Fibroblast of pulmonary artery (primary cell): ENCODE data around the gene PDE4D.

ENCODE experiments used
- DNase-seq: peaks from one replicate; pipeline ENCODE4 v3.0.0-alpha.2; 2010; ENCODE audit warnings: low read depth
- H3K4me3 ChIP-seq: replicated peaks from 2 replicates; pipeline ENCODE4 v1.5.1; 2011; ENCODE audit warnings: low read depth, mild to moderate bottlenecking, control low read depth, low read length, moderate library complexity
- TF ChIP-seq, protein P1 (sequence below): IDR thresholded peaks from 2 replicates; pipeline ENCODE4 v1.5.1; 2011; ENCODE audit warnings: mild to moderate bottlenecking, control low read depth, low read length, inconsistent platforms; ENCODE audit errors: missing control alignments

PDE4D gene

DNA sequence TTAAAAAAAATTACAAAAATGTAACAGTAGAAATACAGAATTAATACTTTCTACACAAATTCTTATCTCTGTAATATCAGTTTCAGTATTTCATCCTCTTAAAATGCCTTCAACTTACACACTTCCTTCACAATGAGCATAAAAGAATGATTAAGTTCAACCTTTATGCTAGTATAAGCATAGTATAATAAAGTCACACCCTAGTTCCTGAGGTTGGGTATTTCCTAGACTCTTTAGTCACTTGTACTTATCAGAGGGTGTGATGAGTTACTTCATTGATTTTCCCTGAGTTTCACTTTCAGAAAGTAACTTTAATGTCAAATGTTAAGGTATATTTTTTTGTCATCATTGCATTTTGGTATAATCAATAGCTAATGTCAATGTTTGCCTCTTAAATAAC is 302.4 kb downstream of the PDE4D start:
- TF ChIP-seq, protein P1, sequence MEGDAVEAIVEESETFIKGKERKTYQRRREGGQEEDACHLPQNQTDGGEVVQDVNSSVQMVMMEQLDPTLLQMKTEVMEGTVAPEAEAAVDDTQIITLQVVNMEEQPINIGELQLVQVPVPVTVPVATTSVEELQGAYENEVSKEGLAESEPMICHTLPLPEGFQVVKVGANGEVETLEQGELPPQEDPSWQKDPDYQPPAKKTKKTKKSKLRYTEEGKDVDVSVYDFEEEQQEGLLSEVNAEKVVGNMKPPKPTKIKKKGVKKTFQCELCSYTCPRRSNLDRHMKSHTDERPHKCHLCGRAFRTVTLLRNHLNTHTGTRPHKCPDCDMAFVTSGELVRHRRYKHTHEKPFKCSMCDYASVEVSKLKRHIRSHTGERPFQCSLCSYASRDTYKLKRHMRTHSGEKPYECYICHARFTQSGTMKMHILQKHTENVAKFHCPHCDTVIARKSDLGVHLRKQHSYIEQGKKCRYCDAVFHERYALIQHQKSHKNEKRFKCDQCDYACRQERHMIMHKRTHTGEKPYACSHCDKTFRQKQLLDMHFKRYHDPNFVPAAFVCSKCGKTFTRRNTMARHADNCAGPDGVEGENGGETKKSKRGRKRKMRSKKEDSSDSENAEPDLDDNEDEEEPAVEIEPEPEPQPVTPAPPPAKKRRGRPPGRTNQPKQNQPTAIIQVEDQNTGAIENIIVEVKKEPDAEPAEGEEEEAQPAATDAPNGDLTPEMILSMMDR: no peak
- no peak for DNase-seq
- H3K4me3 ChIP-seq: no peak overlapping the region

DNA sequence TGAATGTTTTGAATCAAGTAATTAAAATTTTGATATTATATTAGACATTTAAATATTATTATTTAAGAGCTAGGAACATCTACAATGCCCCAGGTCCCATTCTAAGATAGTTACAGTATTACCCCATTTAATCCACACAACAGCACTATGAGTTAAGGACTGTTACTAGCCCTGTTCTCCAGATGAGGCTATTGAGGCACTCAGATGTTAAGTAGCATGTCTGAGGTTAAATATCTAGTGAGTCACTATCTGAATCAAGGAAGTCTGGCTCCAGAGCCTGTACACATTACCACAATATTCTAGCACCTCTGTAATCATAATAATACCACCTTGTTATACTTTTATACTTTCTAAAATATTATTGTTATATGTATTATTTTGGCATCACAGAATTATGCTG is 304.6 kb downstream of the PDE4D start:
- H3K4me3 ChIP-seq: no peak overlapping the region
- TF ChIP-seq, protein P1: no peak
- DNase-seq: no peak

DNA sequence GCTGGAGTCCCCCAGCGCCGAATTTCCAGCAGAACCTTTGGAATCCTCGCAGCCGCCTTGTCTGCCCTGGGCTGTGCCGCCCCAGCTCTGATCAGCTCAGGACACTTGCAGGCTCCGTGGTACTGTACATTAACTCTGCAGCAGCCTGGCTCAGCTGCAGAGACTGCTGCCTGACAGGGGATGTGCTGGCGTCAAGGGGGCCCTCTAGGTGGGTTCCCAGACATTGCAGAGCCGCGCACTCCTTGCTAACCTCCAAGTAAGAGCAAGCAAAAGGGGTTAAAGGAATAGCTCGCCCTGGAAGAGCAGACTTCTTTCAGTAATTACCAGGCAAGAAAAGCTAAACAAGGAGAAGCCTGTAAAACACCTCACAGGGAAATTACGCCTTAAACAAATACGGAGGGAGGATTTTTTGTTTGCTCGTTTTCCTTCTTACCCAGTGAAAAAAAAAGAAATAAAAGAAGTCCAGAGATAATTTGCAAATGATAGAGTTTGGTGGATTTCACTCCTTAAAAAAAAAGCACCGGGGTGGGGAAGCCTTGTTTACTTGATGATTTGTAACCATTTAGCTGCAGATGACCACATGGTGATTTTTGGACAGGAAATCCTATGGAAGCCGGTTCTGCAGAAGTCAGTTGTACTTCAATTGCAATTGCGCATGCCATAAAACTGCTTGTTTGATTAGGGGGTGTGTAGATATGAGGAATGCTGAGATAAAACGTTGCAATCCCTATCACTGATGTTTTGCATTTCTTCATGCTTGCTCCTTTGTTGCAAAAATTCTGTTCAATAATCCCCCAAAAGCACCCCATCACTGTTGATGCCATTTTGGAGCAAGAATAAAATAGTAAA is 305.8 kb downstream of the PDE4D start:
- TF ChIP-seq, protein P1: peak; percentile 32
- peak overlapping the region; percentile 15 for H3K4me3 ChIP-seq

DNA sequence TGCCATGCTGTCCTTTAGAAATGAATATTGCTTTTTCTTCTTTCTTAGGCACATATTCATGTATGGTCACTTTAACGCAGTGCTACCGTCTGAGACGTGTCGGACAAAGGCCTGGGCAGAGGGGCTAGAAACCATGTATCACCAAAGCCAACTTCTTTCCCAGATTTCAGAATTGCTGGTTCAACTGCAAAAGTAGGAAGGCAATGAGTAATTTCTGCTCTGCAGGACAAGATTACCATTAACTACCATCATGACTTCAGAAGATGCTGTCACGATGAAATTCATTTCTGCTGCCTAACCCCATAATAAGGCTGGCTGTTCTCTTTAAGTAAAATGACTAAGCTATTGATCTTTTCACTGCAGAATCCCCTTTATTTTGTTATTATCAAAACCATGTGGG is 306.7 kb downstream of the PDE4D start:
- H3K4me3 ChIP-seq: no peak overlapping the region
- no peak for DNase-seq
- TF ChIP-seq, protein P1: no peak

More for the DNA sequence above, 305.8 kb downstream of the PDE4D start:
- peak; percentile 74 for DNase-seq

DNA sequence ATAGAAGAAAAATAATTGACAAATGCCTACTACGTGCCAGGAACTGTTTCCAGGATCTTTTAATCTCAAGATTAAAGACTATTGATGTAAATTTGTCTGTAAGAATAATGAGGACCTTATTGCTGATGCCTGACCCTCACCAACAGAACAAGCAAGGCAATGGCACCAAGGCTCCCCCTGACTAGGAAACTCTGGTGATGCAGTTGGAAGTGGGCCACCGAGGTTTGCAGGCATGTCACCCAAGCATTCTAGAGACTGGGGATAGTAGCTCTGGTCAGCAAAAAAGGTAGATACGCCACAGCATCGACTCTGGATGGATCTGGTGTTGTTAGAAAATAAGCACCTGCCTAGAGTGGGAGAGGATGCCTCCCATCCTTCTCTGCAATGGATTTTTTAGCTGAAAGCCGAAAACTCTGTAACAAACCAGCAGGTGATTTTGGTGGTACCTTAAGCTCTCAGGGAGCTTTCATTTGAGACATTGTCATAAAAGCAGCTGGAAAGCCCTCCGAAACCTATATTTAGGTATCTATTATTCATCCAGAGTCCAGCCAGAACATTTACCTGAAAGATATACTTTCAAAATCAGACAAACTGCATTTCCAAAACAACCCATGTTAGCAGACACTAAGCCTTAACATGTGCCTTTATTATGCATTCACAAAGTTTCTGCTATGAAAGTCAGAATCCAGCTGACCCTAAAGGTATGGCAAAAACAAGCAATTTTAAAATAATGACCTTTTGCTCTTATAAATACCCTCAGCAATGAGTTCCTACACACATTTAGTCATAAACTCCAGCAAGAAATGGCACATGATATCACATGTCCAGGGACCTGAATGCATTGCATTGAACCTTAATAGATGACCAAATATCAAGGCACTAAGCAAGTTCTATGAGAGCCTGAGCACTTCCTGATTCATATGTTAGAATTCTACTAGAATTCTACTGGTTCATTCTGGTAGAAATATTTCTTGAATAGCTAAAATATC is 308.4 kb downstream of the PDE4D start:
- no peak for DNase-seq
- TF ChIP-seq, protein P1: no peak
- H3K4me3 ChIP-seq: no peak overlapping the region

DNA sequence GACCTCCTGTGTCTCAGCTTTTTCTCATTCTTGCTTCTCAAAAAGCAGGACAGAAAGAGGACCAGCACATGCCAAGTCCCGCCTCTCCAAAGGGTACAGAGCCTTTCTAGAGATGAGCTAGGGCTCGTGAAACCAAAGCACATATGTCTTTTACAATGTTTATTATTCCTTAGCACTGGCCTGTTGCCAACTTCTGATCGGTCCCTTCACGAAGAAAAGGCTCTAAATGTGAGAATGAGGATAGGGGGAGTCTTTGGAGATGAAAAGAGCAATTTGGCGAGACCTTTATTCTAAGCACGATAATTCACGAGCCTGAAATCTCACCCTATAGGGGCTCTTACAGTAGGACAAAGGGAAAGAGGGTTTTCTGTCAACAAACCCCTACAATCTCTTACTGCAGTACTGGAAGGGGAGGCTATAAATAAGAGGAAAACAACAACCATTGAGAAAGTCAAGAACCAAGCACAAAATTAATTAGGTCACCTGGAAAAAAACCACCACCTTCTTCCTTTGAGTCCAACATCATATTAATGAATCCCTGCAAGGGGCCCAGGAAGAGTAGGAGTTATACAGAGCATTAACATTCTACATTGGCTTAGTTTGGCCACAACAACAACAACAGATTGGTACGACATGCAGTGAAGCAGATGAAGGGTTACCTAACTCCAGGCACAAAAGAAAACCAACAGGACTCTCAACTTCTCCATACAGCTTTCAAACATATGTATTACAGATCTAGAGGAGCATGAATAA is 309.5 kb downstream of the PDE4D start:
- TF ChIP-seq, protein P1: no peak
- H3K4me3 ChIP-seq: no peak overlapping the region
- no peak for DNase-seq
